Daoy (cell line): ENCODE results near the gene TMTC2. TPM values are rescaled to one million over a fixed set of nuclear protein-coding genes. Genes with fewer than 3 reads are reported as not detected.

Experiments
- DNase-seq: peaks from one replicate; pipeline ENCODE4 v3.0.0-alpha.2; 2015; ENCODE audit warnings: low read depth
- total RNA-seq: library from RNA; depleted of rRNA; stranded (reverse); fragments of >200 nt; shearing (Covaris generic); gene quantifications from 2 replicates; pipeline ENCODE4 v1.2.3, GENCODE V29; 2014

TMTC2 gene
- total RNA-seq, 1 experiment from 2014 or later: 1.3 TPM

- no peak for DNase-seq
These were observed 4.4 kb upstream of the TMTC2 start for GRCh38 chr12:82682326-82682725.

- no peak for DNase-seq
These were observed 3.9 kb upstream of the TMTC2 start for GRCh38 chr12:82682851-82683261.

DNA sequence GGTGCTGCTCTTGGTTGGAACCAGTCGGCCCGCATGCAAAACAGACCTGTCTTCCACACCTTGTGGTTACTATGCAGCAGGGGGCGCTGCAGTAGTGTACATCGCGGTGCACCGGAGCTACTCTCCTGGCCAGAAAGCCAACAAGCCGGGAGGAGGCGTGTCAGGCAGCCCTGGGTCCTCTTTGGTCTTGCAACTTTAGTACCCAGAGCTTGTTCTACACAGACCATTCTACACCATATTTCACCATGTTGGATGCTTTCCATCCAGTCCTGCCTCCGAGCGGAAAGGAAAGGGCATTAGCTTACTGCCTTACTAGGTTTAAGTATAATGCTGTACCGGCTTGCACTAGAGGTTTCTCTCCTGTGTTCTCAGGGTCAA lies 927 bp upstream of the TMTC2 start:
- peak; percentile 87 for DNase-seq

DNA sequence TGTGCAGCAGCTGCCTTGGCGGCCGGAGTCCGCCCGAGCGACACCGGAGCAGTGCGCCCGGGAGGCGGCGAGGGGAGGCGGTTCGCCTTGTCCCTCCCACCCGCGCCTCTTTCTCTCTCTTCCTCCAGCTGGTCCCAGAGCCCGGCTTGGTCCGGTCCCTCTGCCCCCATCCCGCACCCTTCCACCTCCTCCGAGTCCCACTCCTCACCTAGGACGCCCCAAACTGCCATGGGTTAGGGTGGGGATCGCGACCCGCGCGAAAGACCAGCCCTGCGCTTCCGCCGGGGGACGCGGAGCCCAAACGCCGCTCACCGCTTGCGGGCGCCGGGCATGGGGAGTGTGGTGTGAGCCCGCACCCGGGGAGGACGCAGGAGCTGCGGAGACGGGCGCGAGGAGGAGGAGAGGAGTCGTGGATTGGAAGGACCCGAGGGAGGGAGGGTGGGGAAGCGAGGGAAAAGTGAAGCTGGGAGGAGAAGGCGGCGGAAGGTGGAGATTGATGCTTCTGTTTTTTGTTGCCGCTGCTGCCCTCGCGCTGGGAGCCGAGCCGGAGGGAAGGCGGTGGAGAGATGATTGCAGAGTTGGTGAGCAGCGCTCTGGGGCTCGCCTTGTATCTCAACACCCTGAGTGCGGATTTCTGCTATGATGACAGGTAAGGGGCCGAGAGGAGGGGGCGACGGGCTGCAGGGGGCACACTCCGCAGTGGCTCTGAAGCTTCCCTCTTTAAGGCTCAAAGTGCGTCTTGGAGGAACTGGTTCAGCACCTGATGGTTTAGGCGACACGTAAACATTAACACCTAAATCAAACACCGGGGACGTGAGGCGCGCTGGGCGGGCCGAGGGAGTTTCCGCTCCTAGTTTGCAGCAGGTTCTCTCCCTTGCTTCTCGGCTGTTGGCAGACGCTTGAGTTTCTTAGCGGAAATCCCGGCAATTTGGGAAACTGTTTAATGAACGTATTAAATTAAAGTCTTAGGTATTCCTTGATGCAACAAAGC lies 610 bp downstream of the TMTC2 start:
- peak; percentile 35 for DNase-seq

- peak; percentile 1 for DNase-seq
These were observed 1.4 kb downstream of the TMTC2 start for GRCh38 chr12:82688035-82688501.

DNA sequence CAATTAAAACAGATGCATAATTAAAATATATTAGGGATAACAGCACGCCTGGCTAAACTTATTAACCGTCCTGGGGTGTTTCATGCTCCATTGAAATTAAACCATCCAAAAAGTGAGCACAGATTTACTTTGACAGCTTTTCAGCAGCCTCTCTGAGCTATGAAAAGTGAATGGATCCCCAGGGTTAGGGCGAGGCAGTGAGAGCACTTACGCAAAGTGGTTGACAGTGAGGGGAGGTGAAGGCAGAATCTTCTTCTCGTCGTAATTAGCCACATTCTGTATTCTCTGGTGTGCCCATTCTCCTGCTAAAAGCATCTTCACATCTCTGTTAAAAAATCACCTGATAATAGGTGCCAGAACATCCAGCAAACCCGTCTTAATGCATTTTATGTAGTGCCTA lies 1.9 kb downstream of the TMTC2 start:
- no peak for DNase-seq

- DNase-seq: no peak
These were observed 3.3 kb downstream of the TMTC2 start for GRCh38 chr12:82690006-82690405.

DNA sequence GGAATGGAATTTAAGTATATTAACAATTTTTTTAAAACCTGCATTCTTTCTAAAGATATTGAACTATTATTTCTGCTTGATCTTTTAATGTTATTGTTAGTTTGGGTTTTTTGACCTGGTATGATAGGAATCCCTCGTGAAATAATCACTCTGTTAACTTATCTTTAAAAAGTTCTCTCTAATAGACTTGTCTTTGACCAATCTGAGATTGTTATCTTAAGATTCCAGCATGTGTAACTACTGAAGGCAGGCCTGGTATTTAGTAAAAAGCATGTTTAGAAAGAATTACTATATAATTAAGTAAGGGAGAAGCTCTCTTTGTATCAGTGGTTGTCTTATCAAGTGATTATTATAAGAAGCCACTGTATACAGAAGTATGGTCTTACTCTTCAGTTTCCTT lies 4.8 kb downstream of the TMTC2 start:
- DNase-seq: no peak

DNA sequence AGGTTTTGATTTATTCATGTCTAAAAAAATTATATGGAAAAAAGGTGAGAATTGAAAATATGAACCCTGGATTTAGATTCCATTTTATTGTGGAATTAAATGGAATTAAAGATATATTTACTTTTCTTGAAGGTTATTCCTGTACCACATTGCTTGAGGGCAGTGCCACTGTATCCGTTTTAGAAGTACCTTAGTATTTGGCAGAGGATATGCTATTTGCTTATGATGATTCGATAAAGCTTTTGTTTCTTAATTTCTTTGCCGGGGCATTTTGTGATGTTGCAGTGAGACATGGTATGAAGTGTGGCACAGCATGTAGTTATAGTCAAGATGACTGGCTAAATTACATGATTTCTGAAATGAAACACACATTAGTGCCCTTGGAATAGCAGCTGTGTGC lies 7.6 kb downstream of the TMTC2 start:
- no peak for DNase-seq

DNA sequence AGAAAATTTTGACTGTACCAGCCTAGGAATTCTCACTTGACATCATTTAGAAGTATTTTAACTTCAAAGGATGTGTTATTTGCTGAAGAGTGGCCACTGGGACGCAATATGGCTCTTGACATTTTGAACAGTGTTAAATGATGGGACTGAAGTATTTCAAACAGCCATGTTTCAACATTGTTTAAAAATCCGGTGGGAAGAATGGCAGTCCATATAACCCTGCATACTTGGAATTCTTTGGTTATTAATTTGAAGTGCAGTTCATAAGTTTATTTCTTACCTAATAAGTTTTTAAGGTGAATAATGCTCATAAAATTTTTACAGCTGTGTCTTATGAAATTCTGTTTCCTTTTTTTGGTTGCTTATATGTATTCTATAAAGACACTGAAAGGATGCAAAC lies 8.3 kb downstream of the TMTC2 start:
- no peak for DNase-seq

DNA sequence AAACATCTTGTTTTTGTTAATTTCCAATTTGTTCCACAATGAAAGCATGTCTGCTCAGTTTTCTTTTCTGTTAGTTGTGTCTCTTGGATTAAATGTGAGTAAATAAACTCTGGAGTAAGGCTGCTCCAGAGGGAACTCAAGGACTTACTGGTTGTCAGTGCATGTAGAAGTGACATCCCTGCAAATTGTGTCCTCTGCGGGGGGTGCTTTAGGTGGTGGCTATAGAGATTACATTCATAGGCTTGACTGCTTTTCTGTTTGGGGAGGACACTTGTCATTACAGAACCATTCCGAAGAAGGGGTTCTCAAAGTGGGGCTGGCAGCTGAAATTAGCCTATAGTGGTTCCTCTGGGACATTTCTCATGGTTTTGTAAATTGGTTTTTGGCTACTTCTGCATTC lies 8.8 kb downstream of the TMTC2 start:
- DNase-seq: no peak

DNA sequence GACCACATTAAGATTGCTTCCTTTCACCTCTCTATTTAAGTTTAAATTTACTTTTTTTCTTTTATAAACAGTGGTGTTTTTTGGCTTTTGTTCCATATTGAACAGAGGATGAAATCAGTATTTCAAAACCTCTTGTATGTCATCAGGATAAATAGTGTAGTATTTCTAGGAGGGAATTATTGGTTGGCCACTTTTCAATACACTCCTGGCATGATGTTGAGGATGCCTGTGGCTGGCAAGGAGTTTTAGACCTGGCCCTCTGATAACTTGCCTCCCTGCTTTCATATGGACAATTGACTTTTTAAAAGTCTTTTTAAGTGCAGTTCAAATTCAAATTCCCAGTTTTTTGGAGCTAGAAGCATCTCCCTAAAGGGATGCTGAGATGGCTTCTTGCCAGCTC lies 9.8 kb downstream of the TMTC2 start:
- no peak for DNase-seq

GRCh38 chr12:82698708-82699564 lies 12.2 kb downstream of the TMTC2 start:
- DNase-seq: no peak

DNA sequence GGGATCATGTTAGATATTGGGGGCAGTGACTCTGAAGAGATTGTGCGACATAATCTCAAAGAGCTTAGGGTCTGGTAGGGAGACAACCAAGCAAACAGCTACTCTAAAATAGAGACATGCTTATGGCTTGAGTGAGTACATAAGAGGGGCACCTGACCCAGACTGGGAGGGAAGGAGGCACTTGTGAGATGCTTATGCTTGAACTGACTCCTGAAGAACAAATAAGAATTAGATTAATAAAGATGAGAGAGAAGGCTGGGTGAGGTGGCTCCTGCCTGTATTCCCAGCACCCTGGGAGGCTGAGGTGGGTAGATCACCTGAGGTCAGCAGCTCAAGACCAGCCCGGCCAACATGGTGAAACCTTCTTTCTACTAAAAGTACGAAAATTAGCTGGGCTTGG lies 19.1 kb downstream of the TMTC2 start:
- DNase-seq: no peak

- DNase-seq: no peak
These were observed 21.6 kb downstream of the TMTC2 start for GRCh38 chr12:82708061-82708879.

DNA sequence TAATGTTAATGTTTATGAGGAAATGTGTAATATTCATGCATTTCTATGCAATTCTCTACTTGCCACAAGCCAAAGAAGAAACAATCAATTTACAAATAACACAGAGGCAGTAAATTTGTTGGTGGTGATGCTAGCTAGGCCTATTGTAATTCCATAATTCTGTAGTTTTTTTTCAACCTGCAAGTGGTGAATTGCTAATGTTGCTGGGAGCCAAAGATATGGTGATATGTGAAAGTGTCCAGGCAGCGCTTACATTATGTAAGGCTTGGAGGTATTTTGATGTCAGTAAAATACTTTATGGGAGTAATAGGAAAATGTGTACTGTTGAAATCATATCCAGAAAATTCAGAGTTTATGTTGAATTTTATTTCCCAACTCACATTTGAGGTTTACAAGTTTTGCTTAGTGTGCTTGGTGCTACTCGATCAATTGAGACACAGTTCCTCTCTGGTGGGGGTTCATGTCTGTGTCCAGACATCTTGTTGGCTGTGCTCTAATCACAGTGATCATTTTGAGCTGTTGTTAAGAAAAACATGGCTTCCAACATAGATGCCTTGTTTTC lies 23.2 kb downstream of the TMTC2 start:
- DNase-seq: no peak

GRCh38 chr12:82710741-82711140 lies 24.0 kb downstream of the TMTC2 start:
- no peak for DNase-seq

- DNase-seq: no peak
These were observed 27.7 kb downstream of the TMTC2 start for GRCh38 chr12:82714427-82714826.

GRCh38 chr12:82721726-82722125 lies 35.0 kb downstream of the TMTC2 start:
- DNase-seq: no peak

DNA sequence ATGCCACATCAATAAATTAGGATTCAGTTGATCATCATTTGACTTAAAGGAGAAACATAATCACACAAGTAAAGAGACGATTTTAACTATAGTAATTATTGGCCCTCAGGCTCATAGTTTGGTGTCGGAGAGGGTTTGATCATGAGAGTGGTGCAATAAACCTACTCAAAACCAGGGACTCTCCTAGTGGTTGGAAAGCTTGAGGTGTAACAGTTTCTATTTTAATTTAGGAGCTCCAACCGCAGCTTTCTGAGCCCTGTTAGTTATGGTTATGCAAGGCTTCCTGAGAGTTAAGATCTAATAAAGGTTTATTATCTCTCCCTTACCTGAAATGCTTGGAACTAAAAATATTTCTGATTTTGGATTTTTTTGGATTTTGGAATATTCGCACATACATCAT lies 36.4 kb downstream of the TMTC2 start:
- no peak for DNase-seq

DNA sequence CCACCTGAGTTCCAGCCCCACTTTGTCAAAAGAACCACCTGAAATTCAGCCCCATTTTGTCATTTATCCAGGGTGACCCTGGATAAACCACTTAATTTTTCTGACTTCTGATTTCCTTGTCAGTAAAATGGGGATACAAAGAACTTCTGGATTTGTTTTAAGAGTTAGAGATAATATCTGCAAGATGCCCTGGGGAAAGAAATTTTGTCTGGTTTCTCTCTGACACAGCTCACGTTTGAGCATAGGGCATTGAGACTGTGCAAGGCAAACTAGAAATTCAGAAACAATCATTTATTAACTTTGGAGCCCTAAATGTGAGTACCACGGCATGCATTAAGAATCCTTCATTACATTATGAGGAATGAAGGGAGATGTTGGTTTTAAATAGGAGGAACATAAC lies 37.2 kb downstream of the TMTC2 start:
- no peak for DNase-seq
